Body of pancreas (tissue), 4 donors: Measurements from ENCODE around the gene RNU1-1.
"Not testable (repeated sequence)": the region's sequence is repeated elsewhere in the genome, so short reads cannot be mapped to it uniquely, and the experiment has no call there.

Experiments used
- CTCF ChIP-seq, 7 experiments: fragments of 450-650 bp in 4 of 7; fragments of 200-600 bp in 3 of 7; sonication (generic) in 3 of 7; IDR thresholded peaks; one replicate each; pipeline ENCODE4 v1.5.1; 2016 to 2019; ENCODE audit warnings: antibody characterized with exemption in 7 of 7
- POLR2A ChIP-seq, 3 donors: fragments of 450-650 bp; IDR thresholded peaks; one replicate each; pipeline ENCODE4 v1.6.1; 2016; ENCODE audit warnings: antibody characterized with exemption in 3 of 3, mild to moderate bottlenecking in 2 of 3

DNA sequence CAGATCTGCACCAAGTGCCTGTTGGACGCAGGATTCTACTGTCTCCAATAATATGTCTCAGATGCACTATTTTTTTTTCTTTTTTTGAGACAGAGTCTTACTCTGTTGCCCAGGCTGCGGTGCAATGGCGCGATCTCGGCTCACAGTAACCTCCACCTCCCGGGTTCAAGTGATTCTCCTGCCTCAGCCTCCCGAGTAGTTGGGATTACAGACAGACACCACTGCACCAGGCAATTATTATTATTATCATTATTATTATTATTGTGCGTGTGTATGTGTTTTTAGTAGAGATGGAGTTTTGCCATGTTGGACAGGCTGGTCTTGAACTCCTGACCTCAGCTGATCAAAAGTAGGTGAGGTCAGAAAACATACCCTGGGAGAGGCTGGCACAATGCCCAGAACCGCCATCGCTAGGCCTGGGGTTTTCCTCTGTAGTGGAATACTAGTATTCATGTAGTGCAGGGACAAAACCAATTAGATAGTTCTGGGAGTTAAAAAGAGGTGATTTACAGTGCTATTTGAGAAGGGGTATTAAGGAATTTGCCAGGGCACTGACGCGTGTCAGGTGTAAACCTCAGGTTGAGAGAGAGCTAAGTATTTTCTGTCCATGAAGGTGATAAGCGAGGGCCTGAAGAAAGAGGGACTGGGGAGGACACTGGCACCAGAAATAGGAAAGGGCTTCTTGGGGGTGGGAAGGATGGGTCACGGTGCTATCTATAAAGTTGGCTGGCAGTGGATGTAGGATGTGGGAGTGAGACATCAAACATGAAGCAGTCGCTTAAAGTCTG lies 1.3 kb downstream of the RNU1-1 start:
- TF ChIP-seq CTCF, POLR2A (IDR thresholded peaks at IDR 0.05): not testable (repeated sequence)
